GM18505 (cell line): ENCODE data around the gene DCAF6.

Experiments used
- ATAC-seq: cut with Tn5 transposase; IDR thresholded peaks from one replicate; pipeline ENCODE4 v1.9.1; 2021; ENCODE audit not compliant: unreplicated experiment
- POLR2A ChIP-seq: IDR thresholded peaks from 4 replicates; pipeline ENCODE4 v1.6.1; 2011; ENCODE audit warnings: borderline replicate concordance; ENCODE audit not compliant: insufficient read depth, insufficient read length; ENCODE audit errors: extremely low read depth

DCAF6 gene

GRCh38 chr1:168083456-168084325 lies 147.2 kb downstream of the DCAF6 start:
- no peak for ATAC-seq
- TF ChIP-seq POLR2A = no peak

DNA sequence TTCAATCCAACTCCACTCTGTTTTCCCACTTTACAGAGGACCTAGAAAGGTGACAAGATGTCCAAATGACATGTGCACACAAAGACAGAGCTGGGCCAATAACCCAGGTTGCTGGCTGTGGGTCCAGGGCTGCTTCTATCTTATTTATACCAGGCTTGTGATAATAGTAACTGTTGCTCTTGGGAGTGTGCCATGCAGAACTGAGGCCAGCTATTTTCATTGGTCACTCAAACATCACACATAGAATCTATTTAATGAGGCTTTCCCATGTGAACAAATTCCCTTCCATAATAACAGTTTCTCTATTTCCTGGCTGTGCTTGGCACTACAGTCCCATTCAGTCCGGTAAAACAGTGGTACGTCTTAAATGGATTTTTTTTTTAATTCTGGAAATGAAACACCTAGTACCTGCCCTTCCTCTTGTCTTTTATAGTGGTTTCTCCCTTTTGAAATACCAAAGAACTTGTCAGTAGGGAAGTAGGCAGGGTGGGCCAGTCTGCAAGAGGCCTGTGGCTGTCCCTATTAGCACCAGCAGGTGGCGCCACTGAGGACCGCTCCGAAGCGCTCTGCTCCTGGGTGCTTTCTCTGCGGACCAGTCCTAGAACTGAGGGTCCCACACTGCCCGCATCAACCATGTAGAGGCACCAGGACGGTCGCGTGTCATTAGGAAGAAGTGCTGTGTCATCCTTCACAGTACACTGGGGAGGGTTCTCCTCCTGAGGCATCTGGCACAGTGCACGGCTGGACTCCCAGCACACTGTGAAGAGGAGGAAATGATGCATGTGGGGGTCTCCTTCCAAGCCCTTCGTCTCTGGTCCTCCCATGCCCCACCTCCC lies 148.1 kb downstream of the DCAF6 start:
- TF ChIP-seq POLR2A = no peak
- no peak for ATAC-seq

DNA sequence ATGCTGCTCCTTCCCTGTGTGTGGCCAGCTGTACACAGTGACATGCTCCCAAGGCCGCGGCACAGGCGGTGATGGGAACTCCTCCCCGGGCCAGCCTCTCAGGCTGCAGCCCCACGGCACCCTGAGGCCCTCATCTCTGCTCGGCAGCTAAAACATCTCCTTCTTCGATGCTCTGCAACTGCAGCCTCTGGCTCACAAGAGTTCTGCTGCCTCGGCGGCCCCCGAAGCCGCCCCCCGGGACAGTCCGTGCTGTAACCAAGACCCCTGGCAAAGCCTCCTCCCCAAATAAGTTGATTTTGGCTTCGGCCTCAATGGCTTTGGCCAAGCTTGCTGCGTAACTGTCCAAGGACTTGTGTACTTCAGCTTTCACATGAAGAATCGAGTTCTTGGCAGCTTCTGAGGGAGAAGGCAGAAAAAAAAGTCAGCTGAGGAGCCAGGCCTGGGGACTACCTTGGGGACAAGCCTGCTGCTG lies 149.0 kb downstream of the DCAF6 start:
- ATAC-seq = no peak
- no peak for TF ChIP-seq POLR2A

DNA sequence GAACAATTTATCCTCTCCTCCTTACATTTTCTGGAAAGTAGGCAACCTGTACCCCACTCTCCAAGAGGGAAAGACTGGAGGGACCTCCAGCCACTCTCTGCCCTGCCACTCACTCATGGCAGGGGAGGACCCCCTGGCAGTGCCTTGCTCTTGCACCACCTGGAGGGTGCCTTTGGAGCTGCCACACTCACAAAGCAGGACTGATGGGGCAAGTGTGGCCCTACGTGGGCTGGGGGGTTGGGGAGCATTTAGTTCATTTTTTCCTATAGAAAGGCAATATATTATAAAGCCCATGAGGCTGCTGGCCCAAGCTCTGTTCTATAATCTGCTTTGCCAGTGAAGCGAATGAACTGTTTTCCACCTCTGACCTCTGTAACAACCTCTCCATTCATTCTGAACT lies 150.0 kb downstream of the DCAF6 start:
- ATAC-seq = no peak
- TF ChIP-seq POLR2A = no peak

DNA sequence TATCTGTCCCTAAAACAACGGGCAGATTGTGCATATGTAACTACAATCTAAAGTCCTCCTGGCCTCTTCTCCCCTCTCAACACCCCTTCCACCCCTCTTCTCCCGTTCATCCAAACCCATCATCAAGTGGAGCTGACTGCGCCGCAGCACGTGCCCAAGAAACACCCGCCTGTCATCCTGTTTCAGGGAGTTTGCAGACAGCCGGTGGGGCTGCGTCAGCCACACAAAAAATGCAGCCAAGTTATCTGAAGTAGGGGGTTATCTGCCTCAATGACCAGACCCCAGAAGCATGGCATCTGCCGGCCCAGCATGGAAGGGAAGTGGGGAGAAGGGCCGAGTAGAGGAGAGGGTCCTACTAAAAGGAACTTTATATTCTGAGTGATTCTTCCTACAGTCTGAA lies 151.2 kb downstream of the DCAF6 start:
- TF ChIP-seq POLR2A = no peak
- ATAC-seq = no peak

GRCh38 chr1:168088511-168089325 lies 152.2 kb downstream of the DCAF6 start:
- no peak for TF ChIP-seq POLR2A
- ATAC-seq = no peak

GRCh38 chr1:168089326-168089978 lies 153.0 kb downstream of the DCAF6 start:
- no peak for TF ChIP-seq POLR2A
- no peak for ATAC-seq

DNA sequence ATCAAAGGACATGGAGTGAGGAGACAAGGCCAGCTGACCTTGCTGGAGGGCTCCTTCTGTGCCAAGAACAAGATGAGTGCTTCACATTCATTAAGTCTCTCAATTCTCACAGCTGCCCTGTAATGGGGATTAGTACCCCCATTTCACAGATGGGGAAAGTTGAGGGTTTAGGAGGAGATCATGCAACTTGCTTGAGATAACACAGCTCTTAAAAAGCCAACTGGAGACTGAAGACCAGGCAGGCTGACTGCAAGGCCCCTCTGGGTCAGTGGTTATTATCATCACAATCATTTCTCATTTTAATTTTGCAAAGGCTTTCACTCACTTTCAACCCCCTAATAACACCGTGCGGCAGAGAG lies 153.5 kb downstream of the DCAF6 start:
- ATAC-seq = no peak
- TF ChIP-seq POLR2A = no peak

GRCh38 chr1:168090395-168090794 lies 153.9 kb downstream of the DCAF6 start:
- ATAC-seq = no peak

GRCh38 chr1:168091063-168091462 lies 154.6 kb downstream of the DCAF6 start:
- ATAC-seq = no peak
- no peak for TF ChIP-seq POLR2A

More at GRCh38 chr1:168090395-168090794, 153.9 kb downstream of the DCAF6 start:
- TF ChIP-seq POLR2A = no peak

GRCh38 chr1:168091720-168092550 lies 155.5 kb downstream of the DCAF6 start:
- no peak for TF ChIP-seq POLR2A
- no peak for ATAC-seq
